SK-N-MC (cell line): ENCODE data around the gene CDC42EP4.

Experiments
- EZH2 ChIP-seq: fragments of 200-600 bp; sonication (generic); IDR thresholded peaks from one replicate; pipeline ENCODE4 v1.6.1; 2017; ENCODE audit warnings: antibody characterized with exemption
- POLR2AphosphoS5 ChIP-seq: IDR thresholded peaks from 2 replicates; pipeline ENCODE4 v1.6.1; 2012; ENCODE audit warnings: mild to moderate bottlenecking, low read depth, low read length, borderline replicate concordance

DNA sequence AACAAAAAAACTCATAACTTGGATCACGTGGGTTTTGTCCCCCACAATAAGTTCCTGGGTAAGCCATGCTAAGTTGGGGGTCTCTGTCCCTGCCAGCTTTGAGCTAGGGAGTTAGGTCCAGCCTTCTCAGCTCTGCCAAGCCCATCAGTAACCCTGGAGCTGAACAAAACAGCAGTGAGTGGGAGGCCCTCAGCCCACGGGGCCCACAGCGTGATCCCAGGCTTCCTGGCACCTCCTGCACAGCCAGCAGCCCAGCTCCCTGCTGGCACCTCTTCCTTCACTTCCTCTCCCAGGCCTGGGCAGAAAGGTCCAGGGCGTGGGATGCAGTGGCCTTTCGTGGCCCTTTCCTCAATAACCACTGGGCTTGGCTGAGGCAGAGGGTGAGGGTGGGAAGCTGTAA, 35.5 kb upstream of the CDC42EP4 start:
- TF ChIP-seq EZH2, result no peak
- no peak for TF ChIP-seq POLR2AphosphoS5
